Lower leg skin (tissue), 4 donors: ENCODE measurements around the gene SLC43A2. TPM values are rescaled to one million over a fixed set of nuclear protein-coding genes. Genes with fewer than 3 reads are reported as not detected.

Experiments
- DNase-seq, 2 donors: peaks; one replicate each; pipeline ENCODE4 v3.0.0-alpha.2; 2019; ENCODE audit warnings: low spot score in 2 of 2
- H3K4me3 ChIP-seq: fragments of 200-600 bp; sonication (generic); 2 replicates; pipeline ENCODE4 v1.5.1; 2017; ENCODE audit warnings: mild to moderate bottlenecking, low read depth; ENCODE audit not compliant: poor library complexity, severe bottlenecking
- CTCF ChIP-seq, 3 donors: fragments of 450-650 bp; IDR thresholded peaks; one replicate each; pipeline ENCODE4 v1.5.1; 2016; ENCODE audit warnings: antibody characterized with exemption in 3 of 3, mild to moderate bottlenecking in 3 of 3, moderate library complexity in 2 of 3
- POLR2A ChIP-seq, 2 donors: fragments of 450-650 bp; IDR thresholded peaks; one replicate each; pipeline ENCODE4 v1.6.1; 2016 to 2017; ENCODE audit warnings: antibody characterized with exemption in 2 of 2, mild to moderate bottlenecking in 1 of 2, moderate library complexity in 1 of 2
- WGBS, 2 donors: methylation state at CpG; one replicate each; pipeline ENCODE4 v1.1.5; 2018; 5-methylcytosine and 5-hydroxymethylcytosine counted together
- intact Hi-C: fragments of 100-400 bp; cut with DNase I; formaldehyde crosslinking; loops from one replicate; pipeline ENCODE4 v1.15.0; 2023; ENCODE audit warnings: low total_unique reads
- total RNA-seq, 4 donors: library from RNA; depleted of rRNA; stranded (reverse); fragments of >200 nt; gene quantifications; one replicate each; pipeline ENCODE4 v1.1.0, GENCODE V29; 2016

Gene SLC43A2
- total RNA-seq, 4 donors from 2014 or later = 5.6 to 14.5 (median 9.6) TPM

GRCh38 chr17:1611715-1612114, 16.9 kb downstream of the SLC43A2 start:
- no peak for TF ChIP-seq CTCF (IDR thresholded peaks at IDR 0.05)
- no peak for TF ChIP-seq POLR2A (IDR thresholded peaks at IDR 0.05)
- intact Hi-C loops = no loop called here
- 68 to 74% methylated on average over 10 of the region's 10 CpGs for WGBS, 2 donors
- H3K4me3 ChIP-seq = no peak overlapping the region
- no peak for DNase-seq

DNA sequence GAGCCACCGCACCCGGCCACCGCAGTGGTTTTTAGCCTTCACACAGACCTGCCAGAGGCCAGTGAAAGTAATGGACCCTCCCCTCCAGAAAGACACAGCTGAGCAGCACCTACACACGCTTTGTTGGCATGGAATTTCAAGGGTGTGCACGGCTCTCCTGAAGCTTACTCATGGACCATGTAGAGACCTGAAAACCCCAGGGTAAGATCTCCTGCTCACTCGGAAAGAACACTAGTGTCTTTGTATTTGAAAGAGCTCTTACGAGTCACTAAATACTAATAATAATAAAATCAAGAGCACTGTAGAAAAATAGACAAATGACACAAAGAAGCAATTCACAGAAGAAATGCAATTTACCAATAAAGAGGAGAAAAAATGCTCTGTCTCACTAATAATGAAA, 20.0 kb downstream of the SLC43A2 start:
- 70 to 89% methylated on average over 7 of the region's 7 CpGs for WGBS, 2 donors
- no peak for TF ChIP-seq POLR2A (IDR thresholded peaks at IDR 0.05)
- no peak for TF ChIP-seq CTCF (IDR thresholded peaks at IDR 0.05)
- H3K4me3 ChIP-seq = no peak overlapping the region
- intact Hi-C loops = no loop called here
- DNase-seq = no peak

DNA sequence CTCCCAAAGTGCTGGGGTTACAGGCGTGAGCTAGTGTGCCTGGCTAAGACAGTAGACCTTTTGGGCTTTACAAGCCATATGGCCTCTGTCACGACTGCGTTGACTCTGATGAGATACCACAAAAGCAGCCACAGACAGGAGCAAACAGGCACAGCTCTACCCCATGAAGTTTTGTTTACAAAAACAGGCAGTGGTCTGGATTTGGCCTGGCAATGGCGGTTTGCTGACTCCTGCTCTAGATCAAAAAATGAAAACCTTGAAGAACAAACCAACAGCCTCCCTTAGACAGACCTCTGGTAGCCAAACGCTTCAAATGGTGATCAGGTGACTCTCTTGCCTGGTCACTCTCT, 20.7 kb downstream of the SLC43A2 start:
- no peak overlapping the region for H3K4me3 ChIP-seq
- TF ChIP-seq CTCF (IDR thresholded peaks at IDR 0.05) (no peak), POLR2A (IDR thresholded peaks at IDR 0.05) (no peak)
- 83 to 85% methylated on average over 5 of the region's 5 CpGs for WGBS, 2 donors
- no peak for DNase-seq
- intact Hi-C loops = no loop called here

- H3K4me3 ChIP-seq = no peak overlapping the region
- WGBS, 2 donors = 83 to 85% methylated on average over 15 to 26 of the region's 26 CpGs
- intact Hi-C loops = no loop called here
- no peak for DNase-seq
- no peak for TF ChIP-seq CTCF (IDR thresholded peaks at IDR 0.05)
- TF ChIP-seq POLR2A (IDR thresholded peaks at IDR 0.05) = no peak
Measured at GRCh38 chr17:1606352-1606985, 22.2 kb downstream of the SLC43A2 start.

DNA sequence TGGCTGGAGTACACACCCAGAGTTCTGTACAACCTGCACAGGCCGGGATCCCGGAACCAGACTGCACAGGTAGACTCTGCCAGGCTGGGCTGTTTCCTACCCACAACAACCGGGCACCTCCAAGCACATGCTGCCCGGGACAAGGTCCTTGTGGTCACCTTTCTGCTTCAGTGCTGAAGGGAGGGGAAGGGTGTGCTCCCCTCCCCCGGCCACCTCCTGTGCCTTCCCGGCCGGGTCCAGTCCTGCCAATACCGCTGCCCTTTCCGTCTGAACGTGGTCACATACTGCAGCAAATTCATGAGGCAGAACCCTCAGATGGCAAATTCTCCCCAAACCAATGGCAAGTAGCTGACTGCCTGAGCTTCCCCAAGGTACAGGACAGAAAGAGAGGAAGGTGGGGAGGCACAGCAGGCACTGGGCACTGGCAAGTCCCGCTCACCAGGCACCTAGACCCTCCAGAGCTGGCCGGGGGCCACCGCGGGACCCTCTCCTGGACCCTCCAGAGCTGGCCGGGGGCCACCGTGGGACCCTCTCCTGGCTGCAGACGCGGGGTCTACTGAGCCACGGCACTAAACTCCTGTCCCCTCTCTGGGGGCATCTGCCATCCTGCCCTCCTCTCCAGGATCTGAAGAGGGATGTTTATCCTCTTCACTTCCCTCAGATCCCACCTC, 22.8 kb downstream of the SLC43A2 start:
- 88 to 91% methylated on average over 12 to 16 of the region's 19 CpGs for WGBS, 2 donors
- no peak for DNase-seq
- intact Hi-C loops = no loop called here
- no peak overlapping the region for H3K4me3 ChIP-seq
- no peak for TF ChIP-seq POLR2A (IDR thresholded peaks at IDR 0.05)
- TF ChIP-seq CTCF (IDR thresholded peaks at IDR 0.05) = no peak
